Astrocyte (in vitro differentiated cells and primary cell): ENCODE data around the gene KIF2B.

Source experiments
- CTCF ChIP-seq: IDR thresholded peaks from 2 replicates; pipeline ENCODE4 v1.5.1; 2011; ENCODE audit warnings: low read depth, mild to moderate bottlenecking, inconsistent platforms, low read length, moderate library complexity; ENCODE audit not compliant: insufficient read depth
- EZH2 ChIP-seq: IDR thresholded peaks from 2 replicates; pipeline ENCODE4 v1.6.1; 2012; ENCODE audit warnings: mild to moderate bottlenecking, low read length, inconsistent platforms; ENCODE audit not compliant: insufficient read depth

GRCh38 chr17:53806473-53806872 is 16.3 kb upstream of the KIF2B start:
- TF ChIP-seq CTCF: no peak
- TF ChIP-seq EZH2: no peak
